ENCODE results near the gene GALNS.

DNA sequence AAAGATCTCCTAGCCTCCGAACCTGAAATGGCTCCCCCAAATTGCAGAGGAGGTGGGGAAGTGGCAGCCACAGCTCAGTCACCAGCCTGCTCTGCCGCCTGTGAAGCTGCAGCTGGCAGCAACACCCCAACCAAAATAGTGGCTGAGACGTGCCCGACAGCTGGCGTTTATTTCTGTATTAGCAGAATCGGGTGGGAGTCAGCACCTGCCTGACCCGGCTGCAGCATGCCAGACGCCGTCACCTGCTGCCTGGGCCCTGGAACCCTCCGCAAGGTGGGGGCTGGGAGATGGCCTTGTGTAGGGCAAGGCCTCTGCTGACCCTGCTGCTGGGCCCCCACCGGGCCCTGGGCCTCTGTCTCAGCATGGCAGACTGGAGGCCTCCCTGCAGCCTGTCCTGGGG lies 27.2 kb upstream of the GALNS start:
- no peak for TF ChIP-seq ZNF565 (CRISPR knock-in tag; conservative IDR thresholded peaks at IDR 0.05; ENCODE audit: low read depth)
- no peak for TF ChIP-seq OSR1 (CRISPR knock-in tag; IDR thresholded peaks at IDR 0.05)
- no peak for TF ChIP-seq RARB (CRISPR knock-in tag; IDR thresholded peaks at IDR 0.05)
- TF ChIP-seq TCF4 (CRISPR knock-in tag; IDR thresholded peaks at IDR 0.05; ENCODE audit: borderline replicate concordance), result no peak
- no peak for TF ChIP-seq ISL1 (CRISPR knock-in tag; IDR thresholded peaks at IDR 0.05)
- no peak for TF ChIP-seq ZFP30 (CRISPR knock-in tag; IDR thresholded peaks at IDR 0.05)
- no peak for TF ChIP-seq ESRRG (CRISPR knock-in tag; IDR thresholded peaks at IDR 0.05)

Data from SK-N-SH treated with all-trans-retinoic acid at 6 μM for 48 hours (cell line).